ENCODE data around the gene LOXL4.
"Not testable (repeated sequence)": the region's sequence is repeated elsewhere in the genome, so short reads cannot be mapped to it uniquely, and the experiment has no call there.

LOXL4 gene

GRCh38 chr10:98235846-98236245 is 32.1 kb downstream of the LOXL4 start:
- H3K4me3 Mint-ChIP-seq, result no peak overlapping the region
- TF ChIP-seq, protein P1, sequence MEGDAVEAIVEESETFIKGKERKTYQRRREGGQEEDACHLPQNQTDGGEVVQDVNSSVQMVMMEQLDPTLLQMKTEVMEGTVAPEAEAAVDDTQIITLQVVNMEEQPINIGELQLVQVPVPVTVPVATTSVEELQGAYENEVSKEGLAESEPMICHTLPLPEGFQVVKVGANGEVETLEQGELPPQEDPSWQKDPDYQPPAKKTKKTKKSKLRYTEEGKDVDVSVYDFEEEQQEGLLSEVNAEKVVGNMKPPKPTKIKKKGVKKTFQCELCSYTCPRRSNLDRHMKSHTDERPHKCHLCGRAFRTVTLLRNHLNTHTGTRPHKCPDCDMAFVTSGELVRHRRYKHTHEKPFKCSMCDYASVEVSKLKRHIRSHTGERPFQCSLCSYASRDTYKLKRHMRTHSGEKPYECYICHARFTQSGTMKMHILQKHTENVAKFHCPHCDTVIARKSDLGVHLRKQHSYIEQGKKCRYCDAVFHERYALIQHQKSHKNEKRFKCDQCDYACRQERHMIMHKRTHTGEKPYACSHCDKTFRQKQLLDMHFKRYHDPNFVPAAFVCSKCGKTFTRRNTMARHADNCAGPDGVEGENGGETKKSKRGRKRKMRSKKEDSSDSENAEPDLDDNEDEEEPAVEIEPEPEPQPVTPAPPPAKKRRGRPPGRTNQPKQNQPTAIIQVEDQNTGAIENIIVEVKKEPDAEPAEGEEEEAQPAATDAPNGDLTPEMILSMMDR (IDR thresholded peaks at IDR 0.05), result no peak
- H3K9me3 Mint-ChIP-seq, result peaks cover 4% of the 10 kb centered on the region
- no peaks in the 10 kb centered on the region for H3K27me3 Mint-ChIP-seq (ENCODE audit: low read depth, poor library complexity)
- peaks cover 20% of the 10 kb centered on the region for H3K36me3 Mint-ChIP-seq (ENCODE audit: low read depth)
- no peak for DNase-seq
- H3K27ac Mint-ChIP-seq, result peak overlapping the region; percentile 18
- no peaks in the 10 kb centered on the region for H3K4me1 Mint-ChIP-seq

DNA sequence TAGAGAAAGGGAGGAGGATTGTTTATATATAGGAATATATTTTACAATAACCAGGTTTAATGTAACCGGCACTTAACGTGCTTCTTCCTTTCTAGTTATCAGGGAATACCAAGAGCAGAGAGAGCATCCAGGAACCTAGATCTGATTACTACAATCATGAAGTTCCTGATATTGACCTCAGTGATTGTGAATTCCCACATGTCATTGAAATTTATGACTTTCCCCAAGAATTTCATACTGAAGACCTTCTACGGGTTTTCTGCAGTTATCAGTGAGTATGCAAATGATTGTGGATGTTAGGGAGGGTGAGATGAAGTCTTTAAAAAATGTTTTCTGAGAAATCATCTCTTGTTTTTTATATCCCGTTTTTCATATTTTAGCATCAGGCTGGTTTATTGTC is 36.6 kb downstream of the LOXL4 start:
- peaks cover 55% of the 10 kb centered on the region for H3K36me3 Mint-ChIP-seq (ENCODE audit: low read depth)
- H3K4me3 Mint-ChIP-seq, result no peak overlapping the region
- H3K27ac Mint-ChIP-seq, result no peak overlapping the region
- TF ChIP-seq, protein P1 (IDR thresholded peaks at IDR 0.05), result no peak
- H3K9me3 Mint-ChIP-seq, result peaks cover 39% of the 10 kb centered on the region
- DNase-seq, result no peak
- H3K27me3 Mint-ChIP-seq (ENCODE audit: low read depth, poor library complexity), result no peaks in the 10 kb centered on the region
- no peaks in the 10 kb centered on the region for H3K4me1 Mint-ChIP-seq

- H3K27me3 Mint-ChIP-seq (ENCODE audit: low read depth, poor library complexity); H3K27ac Mint-ChIP-seq; H3K4me1 Mint-ChIP-seq; H3K4me3 Mint-ChIP-seq; DNase-seq: not testable (repeated sequence)
- H3K9me3 Mint-ChIP-seq, result peaks cover 44% of the 10 kb centered on the region
- peaks cover 67% of the 10 kb centered on the region for H3K36me3 Mint-ChIP-seq (ENCODE audit: low read depth)
Measured at GRCh38 chr10:98228266-98228665, 39.7 kb downstream of the LOXL4 start.

DNA sequence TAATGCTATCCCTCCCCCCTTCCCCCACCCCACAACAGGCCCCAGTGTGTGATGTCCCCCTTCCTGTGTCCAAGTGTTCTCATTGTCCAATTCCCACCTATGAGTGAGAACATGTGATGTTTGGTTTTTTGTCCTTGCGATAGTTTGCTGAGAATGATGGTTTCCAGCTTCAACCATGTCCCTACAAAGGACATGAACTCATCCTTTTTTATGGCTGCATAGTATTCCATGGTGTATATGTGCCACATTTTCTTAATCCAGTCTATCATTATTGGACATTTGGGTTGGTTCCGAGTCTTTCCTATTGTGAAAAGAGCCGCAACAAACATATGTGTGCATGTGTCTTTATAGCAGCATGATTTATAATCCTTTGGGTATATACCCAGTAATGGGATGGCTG is 40.3 kb downstream of the LOXL4 start:
- DNase-seq; H3K27me3 Mint-ChIP-seq (ENCODE audit: low read depth, poor library complexity); H3K27ac Mint-ChIP-seq; H3K4me3 Mint-ChIP-seq; H3K4me1 Mint-ChIP-seq: not testable (repeated sequence)
- peaks cover 70% of the 10 kb centered on the region for H3K36me3 Mint-ChIP-seq (ENCODE audit: low read depth)
- H3K9me3 Mint-ChIP-seq, result peaks cover 44% of the 10 kb centered on the region

GRCh38 chr10:98226508-98227144 is 41.4 kb downstream of the LOXL4 start:
- peaks cover 48% of the 10 kb centered on the region for H3K9me3 Mint-ChIP-seq
- H3K4me3 Mint-ChIP-seq, result no peak overlapping the region
- H3K27ac Mint-ChIP-seq, result no peak overlapping the region
- H3K36me3 Mint-ChIP-seq (ENCODE audit: low read depth), result peaks cover 66% of the 10 kb centered on the region
- DNase-seq, result no peak
- H3K4me1 Mint-ChIP-seq, result no peaks in the 10 kb centered on the region
- TF ChIP-seq, protein P1 (IDR thresholded peaks at IDR 0.05), result no peak
- no peaks in the 10 kb centered on the region for H3K27me3 Mint-ChIP-seq (ENCODE audit: low read depth, poor library complexity)

- TF ChIP-seq, protein P1 (IDR thresholded peaks at IDR 0.05), result no peak
- peaks cover 53% of the 10 kb centered on the region for H3K36me3 Mint-ChIP-seq (ENCODE audit: low read depth)
- DNase-seq, result no peak
- no peak overlapping the region for H3K27ac Mint-ChIP-seq
- H3K9me3 Mint-ChIP-seq, result peaks cover 41% of the 10 kb centered on the region
- H3K4me1 Mint-ChIP-seq, result no peaks in the 10 kb centered on the region
- H3K27me3 Mint-ChIP-seq (ENCODE audit: low read depth, poor library complexity), result no peaks in the 10 kb centered on the region
- no peak overlapping the region for H3K4me3 Mint-ChIP-seq
Measured at GRCh38 chr10:98224996-98225395, 43.0 kb downstream of the LOXL4 start.

GRCh38 chr10:98224509-98224908 is 43.5 kb downstream of the LOXL4 start:
- no peak for DNase-seq
- H3K27ac Mint-ChIP-seq, result no peak overlapping the region
- H3K4me3 Mint-ChIP-seq, result no peak overlapping the region
- H3K4me1 Mint-ChIP-seq, result no peaks in the 10 kb centered on the region
- peaks cover 42% of the 10 kb centered on the region for H3K9me3 Mint-ChIP-seq
- no peaks in the 10 kb centered on the region for H3K27me3 Mint-ChIP-seq (ENCODE audit: low read depth, poor library complexity)
- TF ChIP-seq, protein P1 (IDR thresholded peaks at IDR 0.05), result no peak
- H3K36me3 Mint-ChIP-seq (ENCODE audit: low read depth), result peaks cover 56% of the 10 kb centered on the region

Measured in nephron progenitor cell (in vitro differentiated cells).